Body of pancreas (tissue), 4 donors: Measurements from ENCODE around the gene SYTL1.

ENCODE experiments used
- CTCF ChIP-seq, 7 experiments: fragments of 450-650 bp in 4 of 7; fragments of 200-600 bp in 3 of 7; sonication (generic) in 3 of 7; IDR thresholded peaks; one replicate each; pipeline ENCODE4 v1.5.1; 2016 to 2019; ENCODE audit warnings: antibody characterized with exemption in 7 of 7
- POLR2A ChIP-seq, 3 donors: fragments of 450-650 bp; IDR thresholded peaks; one replicate each; pipeline ENCODE4 v1.6.1; 2016; ENCODE audit warnings: antibody characterized with exemption in 3 of 3, mild to moderate bottlenecking in 2 of 3

DNA sequence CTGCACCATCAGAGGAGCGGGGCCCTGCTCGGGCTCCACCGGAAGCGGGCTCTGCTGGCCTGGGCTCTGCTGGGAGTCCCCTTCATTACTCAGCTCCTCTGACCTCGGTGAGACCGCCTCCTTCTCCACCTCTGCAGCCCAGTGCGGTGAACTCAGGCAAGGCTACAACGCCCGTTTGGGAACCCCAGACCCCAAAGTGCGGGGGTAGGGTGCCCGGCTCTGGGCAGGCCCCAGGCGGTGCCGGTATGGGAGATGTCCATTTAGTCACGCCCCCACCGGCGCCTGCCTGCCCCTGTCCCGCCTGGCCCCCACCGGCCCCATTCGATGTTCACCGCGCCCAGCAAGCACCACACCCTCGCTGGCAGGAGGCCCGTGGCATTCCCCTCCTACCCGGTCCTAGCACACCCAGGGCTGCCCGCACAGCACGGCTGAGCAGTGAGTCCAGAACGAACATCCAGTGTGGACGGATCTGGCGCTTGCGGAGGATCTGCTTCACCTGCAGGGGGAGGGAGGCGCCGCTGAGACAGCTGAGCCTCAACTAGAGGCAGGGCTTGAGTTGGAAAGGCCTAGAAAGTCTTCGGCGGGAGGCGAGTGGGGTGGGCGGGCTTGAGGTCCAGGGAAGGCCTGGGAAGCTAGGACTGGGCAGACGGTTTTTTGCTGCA lies 14.9 kb downstream of the SYTL1 start:
- TF ChIP-seq POLR2A (IDR thresholded peaks at IDR 0.05) = no peak
- TF ChIP-seq CTCF (IDR thresholded peaks at IDR 0.05) = no peak
